Testis (tissue), 2 donors: ENCODE data around the gene RIPPLY3.

Experiments
- CTCF ChIP-seq, 3 experiments: fragments of 450-650 bp in 2 of 3; fragments of 200-600 bp in 1 of 3; sonication (generic) in 1 of 3; IDR thresholded peaks; one replicate each; pipeline ENCODE4 v1.5.1; 2016 to 2019; ENCODE audit warnings: antibody characterized with exemption in 3 of 3, mild to moderate bottlenecking in 2 of 3, moderate library complexity in 1 of 3
- POLR2A ChIP-seq: fragments of 450-650 bp; IDR thresholded peaks from one replicate; pipeline ENCODE4 v1.6.1; 2017; ENCODE audit warnings: antibody characterized with exemption, mild to moderate bottlenecking, moderate library complexity

DNA sequence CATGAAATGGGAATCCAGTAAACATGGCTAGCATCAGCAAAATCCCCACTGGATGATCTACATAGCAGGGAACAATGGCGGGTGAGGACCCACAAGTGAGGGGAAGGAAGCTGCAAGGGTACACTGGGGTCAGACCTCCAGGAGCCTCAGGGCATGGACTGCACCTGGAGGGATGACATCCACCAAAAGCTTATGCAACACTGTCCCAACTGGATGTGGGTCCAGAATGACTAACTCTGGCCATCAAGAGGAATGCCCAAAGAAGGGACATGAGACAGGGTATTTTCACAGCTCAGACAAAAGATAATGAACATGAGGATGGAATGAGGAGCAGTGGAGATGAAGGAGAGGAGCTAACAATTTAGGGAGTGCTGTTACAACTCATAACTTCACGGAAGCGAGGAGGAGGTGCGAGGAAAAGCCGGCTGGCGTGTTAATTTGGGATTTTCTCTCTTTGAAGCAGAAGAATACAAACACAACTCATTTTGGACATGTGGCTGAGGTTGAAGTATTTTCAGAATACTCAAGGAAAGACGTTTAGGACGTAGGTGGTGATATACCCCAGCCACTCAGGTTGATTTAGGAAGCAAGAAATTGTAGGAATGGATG is 45.7 kb upstream of the RIPPLY3 start:
- TF ChIP-seq POLR2A (no peak), CTCF (IDR thresholded peaks at IDR 0.05) (no peak)
